Fibroblast of the aortic adventitia (primary cell): Measurements from ENCODE around the gene SNX32. TPM values are rescaled to one million over a fixed set of nuclear protein-coding genes. Genes with fewer than 3 reads are reported as not detected.
A peak's percentile ranks its signal among the peaks of the same experiment; 100 is the strongest.

Experiments
- DNase-seq: peaks from one replicate; pipeline ENCODE4 v3.0.0-alpha.2; 2010; ENCODE audit warnings: low read depth
- H3K4me3 ChIP-seq: 2 replicates; pipeline ENCODE4 v1.5.1; 2011; ENCODE audit warnings: low read depth, mild to moderate bottlenecking, control low read depth, low read length, moderate library complexity
- total RNA-seq: library from RNA; depleted of rRNA; stranded (reverse); fragments of >200 nt; gene quantifications from 2 replicates; pipeline ENCODE4 v1.2.3, GENCODE V29; 2012; ENCODE audit warnings: low replicate concordance
- TF ChIP-seq, protein P1 (sequence below): IDR thresholded peaks from 2 replicates; pipeline ENCODE4 v1.5.1; 2011; ENCODE audit warnings: mild to moderate bottlenecking, low read length, control low read depth, inconsistent platforms; ENCODE audit not compliant: insufficient read depth

The SNX32 gene
- total RNA-seq, 1 donor, result 1.6 TPM

DNA sequence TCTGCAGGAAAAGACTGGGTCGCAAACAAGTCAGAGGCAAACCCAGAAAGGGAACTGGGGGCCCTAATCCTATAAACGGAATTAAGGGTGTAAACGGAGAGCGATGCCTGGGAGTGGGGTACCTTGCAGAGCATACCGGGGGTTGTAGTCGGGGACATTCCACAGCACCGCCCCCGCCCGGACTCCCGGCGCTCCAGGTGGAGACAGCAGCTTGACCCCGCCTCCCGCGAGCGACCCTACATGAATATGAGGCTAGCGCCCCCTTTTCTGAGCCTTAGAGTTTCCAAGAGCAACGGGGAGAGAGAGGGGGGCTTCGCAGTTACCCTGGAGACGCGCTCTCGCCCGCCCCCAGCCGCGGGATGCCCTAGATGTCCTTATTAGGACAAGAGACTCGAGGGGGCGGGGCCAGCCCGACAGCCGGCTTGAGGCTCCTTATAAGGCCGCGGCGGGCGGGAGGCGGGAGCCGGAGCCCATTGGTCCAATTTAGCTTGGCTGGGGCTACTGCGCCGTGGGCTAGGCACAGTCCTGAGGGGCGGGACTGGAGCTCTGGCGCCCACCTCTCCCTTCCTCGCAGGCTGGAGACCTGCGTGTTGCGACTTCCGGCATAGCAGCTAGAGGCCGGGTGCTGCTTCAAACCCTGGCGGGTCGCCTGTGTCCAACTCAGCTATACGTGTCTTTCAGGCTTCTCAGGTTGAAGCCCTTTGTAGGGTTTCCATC, 25.5 kb downstream of the SNX32 start:
- DNase-seq, result peak; percentile 96
- TF ChIP-seq, protein P1, sequence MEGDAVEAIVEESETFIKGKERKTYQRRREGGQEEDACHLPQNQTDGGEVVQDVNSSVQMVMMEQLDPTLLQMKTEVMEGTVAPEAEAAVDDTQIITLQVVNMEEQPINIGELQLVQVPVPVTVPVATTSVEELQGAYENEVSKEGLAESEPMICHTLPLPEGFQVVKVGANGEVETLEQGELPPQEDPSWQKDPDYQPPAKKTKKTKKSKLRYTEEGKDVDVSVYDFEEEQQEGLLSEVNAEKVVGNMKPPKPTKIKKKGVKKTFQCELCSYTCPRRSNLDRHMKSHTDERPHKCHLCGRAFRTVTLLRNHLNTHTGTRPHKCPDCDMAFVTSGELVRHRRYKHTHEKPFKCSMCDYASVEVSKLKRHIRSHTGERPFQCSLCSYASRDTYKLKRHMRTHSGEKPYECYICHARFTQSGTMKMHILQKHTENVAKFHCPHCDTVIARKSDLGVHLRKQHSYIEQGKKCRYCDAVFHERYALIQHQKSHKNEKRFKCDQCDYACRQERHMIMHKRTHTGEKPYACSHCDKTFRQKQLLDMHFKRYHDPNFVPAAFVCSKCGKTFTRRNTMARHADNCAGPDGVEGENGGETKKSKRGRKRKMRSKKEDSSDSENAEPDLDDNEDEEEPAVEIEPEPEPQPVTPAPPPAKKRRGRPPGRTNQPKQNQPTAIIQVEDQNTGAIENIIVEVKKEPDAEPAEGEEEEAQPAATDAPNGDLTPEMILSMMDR, result peak; percentile 12
- H3K4me3 ChIP-seq, result peak overlapping the region; percentile 93

DNA sequence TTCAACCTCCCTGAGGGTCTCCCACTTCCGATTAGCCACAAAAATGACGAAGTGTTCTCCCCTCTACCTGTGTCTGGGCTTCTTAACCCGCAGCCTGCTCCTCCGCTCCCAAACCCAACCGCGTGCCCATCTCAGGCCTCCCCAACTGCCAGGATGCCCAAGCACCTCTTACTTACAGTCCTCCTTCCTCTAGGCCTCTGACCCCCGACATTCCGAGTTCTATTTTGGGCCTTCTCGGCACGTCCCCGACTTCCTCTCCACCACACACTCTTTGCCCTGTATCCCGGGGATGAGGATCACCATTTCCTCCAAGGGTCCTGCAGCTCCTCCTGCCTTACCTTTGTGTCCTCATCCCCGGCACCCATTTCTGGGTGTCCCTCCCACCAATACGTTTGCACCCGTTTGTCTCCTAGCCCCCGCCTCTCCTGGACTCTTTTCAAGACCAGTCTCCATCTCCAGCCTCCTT, 26.1 kb downstream of the SNX32 start:
- TF ChIP-seq, protein P1, result no peak
- DNase-seq, result no peak
- peak overlapping the region; percentile 93 for H3K4me3 ChIP-seq

DNA sequence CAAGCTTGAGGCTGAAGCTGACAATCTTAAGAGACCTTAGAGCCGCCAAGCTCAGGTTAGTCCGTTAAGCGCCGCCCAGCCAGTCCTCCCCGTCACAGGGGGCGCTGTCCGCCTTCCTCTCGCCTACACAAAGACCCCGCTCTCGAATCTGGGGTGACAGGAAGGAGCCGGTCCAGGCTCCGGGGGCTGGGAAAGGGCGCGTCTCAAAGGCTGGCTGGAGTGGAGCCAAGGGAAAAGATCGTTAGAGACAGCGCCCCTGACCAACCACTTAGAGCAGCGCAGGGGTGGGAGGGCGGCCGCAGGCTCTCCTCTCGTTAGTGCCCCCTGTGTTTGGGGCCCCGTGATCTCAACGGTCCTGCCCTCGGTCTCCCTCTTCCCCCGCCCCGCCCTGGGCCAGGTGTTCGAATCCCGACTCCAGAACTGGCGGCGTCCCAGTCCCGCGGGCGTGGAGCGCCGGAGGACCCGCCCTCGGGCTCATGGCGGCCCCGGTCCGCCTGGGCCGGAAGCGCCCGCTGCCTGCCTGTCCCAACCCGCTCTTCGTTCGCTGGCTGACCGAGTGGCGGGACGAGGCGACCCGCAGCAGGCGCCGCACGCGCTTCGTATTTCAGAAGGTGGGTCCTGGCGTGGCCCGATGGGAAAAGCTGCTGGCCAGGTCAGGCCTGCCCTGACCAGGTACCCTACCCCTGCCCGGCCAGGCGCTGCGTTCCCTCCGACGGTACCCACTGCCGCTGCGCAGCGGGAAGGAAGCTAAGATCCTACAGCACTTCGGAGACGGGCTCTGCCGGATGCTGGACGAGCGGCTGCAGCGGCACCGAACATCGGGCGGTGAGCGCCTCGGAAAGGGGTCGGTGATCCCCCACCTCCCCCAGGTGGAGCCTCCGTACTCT, 26.8 kb downstream of the SNX32 start, which contains the start of gene MUS81:
Gene MUS81 (plus strand): TSS at position 156 of the 887 bp plus-strand sequence. CDS start 321 bp downstream, at position 477.
- DNase-seq, result peak; percentile 98
- H3K4me3 ChIP-seq, result peak within 1 kb of the TSS; percentile 93
- TF ChIP-seq, protein P1, result peak; percentile 80

DNA sequence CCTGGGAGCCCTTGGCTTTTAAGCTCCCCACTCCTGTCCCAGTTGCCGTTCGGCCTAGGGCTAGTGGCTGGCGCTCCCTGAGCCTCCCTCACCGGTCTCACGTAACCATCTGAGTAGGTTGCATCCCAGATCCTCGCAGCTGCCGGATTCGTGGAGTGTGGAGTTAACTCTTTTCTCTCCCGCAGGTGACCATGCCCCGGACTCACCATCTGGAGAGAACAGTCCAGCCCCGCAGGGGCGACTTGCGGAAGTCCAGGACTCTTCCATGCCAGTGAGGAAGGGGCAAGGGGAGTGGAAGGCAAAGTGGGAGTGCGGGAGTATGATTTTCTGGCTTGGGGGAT, 27.4 kb downstream of the SNX32 start:
- TF ChIP-seq, protein P1, result no peak
- DNase-seq, result no peak
- peak overlapping the region; percentile 93 for H3K4me3 ChIP-seq

DNA sequence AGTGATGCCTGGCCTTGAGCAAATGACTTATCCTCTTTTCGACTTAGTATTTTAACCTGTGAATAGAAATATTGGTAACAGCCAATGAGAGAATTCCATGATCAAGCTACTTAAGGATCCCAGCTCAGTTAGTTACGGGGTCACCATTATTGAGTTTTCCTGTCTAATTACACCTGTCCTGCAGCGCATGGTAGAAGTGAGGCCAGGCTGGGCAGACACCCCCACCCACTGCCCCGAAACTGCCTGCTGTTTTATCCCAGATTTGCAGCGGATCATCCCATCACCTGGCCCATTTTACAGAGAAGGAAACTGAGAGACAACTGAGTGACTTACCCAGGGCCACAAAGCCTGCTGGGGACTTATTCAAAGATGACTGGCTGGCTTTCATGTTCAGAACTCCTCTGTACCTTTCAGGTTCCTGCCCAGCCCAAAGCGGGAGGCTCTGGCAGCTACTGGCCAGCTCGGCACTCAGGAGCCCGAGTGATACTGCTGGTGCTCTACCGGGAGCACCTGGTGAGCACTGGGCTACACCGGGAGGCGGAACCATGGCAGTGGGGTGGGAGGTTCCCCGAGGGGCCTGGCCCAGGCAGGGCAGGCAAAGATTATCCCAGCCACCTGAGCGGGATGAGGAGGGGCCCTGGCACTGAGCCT, 27.9 kb downstream of the SNX32 start:
- no peak for DNase-seq
- TF ChIP-seq, protein P1, result no peak
- peak overlapping the region; percentile 93 for H3K4me3 ChIP-seq

DNA sequence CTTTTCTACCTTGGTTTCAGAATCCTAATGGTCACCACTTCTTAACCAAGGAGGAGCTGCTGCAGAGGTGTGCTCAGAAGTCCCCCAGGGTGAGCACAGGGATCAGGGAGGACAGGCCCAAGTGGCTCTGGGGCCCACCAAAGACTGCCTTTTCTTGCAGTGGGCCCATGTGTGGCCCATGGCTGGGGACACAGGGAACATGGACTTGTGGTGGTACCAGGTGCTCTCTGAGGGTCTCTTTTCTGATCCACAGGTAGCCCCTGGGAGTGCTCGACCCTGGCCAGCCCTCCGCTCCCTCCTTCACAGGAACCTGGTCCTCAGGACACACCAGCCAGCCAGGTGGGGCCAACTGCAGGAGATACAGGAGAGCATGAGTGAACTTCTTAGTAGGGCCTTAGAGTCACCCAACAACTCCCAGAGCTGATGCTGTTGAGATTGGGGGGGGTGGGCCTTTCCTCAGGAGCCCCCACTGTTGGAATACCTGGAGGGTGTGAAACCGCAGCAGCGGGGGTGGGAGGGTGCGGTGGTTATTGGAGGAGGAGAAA, 28.5 kb downstream of the SNX32 start:
- no peak for DNase-seq
- TF ChIP-seq, protein P1, result no peak
- peak overlapping the region; percentile 93 for H3K4me3 ChIP-seq
